Measurements from ENCODE around the gene DGKI. TPM values are rescaled to one million over a fixed set of nuclear protein-coding genes. Genes with fewer than 3 reads are reported as not detected.

Gene DGKI
- total and polyA plus RNA-seq, 4 donors, result 0.03 to 1.5 (median 0.33) TPM

- ATAC-seq (ENCODE audit: insufficient read depth, low FRiP score), result no peak
These were observed 189.9 kb downstream of the DGKI start for GRCh38 chr7:137656850-137657232.

GRCh38 chr7:137656227-137656849 is 190.4 kb downstream of the DGKI start:
- no peak overlapping the region for H3K4me3 ChIP-seq
- H3K9me3 ChIP-seq (ENCODE audit: control insufficient read depth in 4 of 4, insufficient read depth in 3 of 4, low read length in 3 of 4), result no peaks in the 10 kb centered on the region
- no peak overlapping the region for H3K9ac ChIP-seq (ENCODE audit: insufficient read depth in 1 of 2, low read length in 2 of 2)
- peak; percentile 47 for ATAC-seq (ENCODE audit: insufficient read depth, low FRiP score)
- peak; percentile 77 to 81 (median 78) for DNase-seq
- H3K4me1 ChIP-seq (ENCODE audit: control insufficient read depth in 5 of 5, insufficient read depth in 5 of 5, low read length in 5 of 5), result peaks cover 0 to 3% (median 0%) of the 10 kb centered on the region in 5 donors
- H3K27ac ChIP-seq (ENCODE audit: low read depth in 1 of 2, low read length in 1 of 2), result no peak overlapping the region
- H3K36me3 ChIP-seq (ENCODE audit: control insufficient read depth in 4 of 4, insufficient read depth in 4 of 4, low read length in 4 of 4), result no peaks in the 10 kb centered on the region
- 6 to 8% methylated on average over 8 of the region's 8 CpGs for WGBS, 2 donors
- TF ChIP-seq CTCF (IDR thresholded peaks at IDR 0.05; ENCODE audit: control extremely low read depth, extremely low read depth), result peak; percentile 43
- no peaks in the 10 kb centered on the region for H3K27me3 ChIP-seq (ENCODE audit: control insufficient read depth in 3 of 3, insufficient read depth in 3 of 3, low read length in 2 of 3)

More at GRCh38 chr7:137656850-137657232, 189.9 kb downstream of the DGKI start:
- no peak overlapping the region for H3K27ac ChIP-seq (ENCODE audit: low read depth in 1 of 2, low read length in 1 of 2)
- peaks cover 0 to 3% (median 0%) of the 10 kb centered on the region in 5 donors for H3K4me1 ChIP-seq (ENCODE audit: control insufficient read depth in 5 of 5, insufficient read depth in 5 of 5, low read length in 5 of 5)
- DNase-seq, result no peak
- H3K27me3 ChIP-seq (ENCODE audit: control insufficient read depth in 3 of 3, insufficient read depth in 3 of 3, low read length in 2 of 3), result no peaks in the 10 kb centered on the region
- no peak overlapping the region for H3K4me3 ChIP-seq
- H3K9ac ChIP-seq (ENCODE audit: insufficient read depth in 1 of 2, low read length in 2 of 2), result no peak overlapping the region
- TF ChIP-seq CTCF (IDR thresholded peaks at IDR 0.05; ENCODE audit: control extremely low read depth, extremely low read depth), result no peak
- WGBS, 2 donors, result 63 to 78% methylated on average over 3 of the region's 3 CpGs
- H3K9me3 ChIP-seq (ENCODE audit: control insufficient read depth in 4 of 4, insufficient read depth in 3 of 4, low read length in 3 of 4), result no peaks in the 10 kb centered on the region
- no peaks in the 10 kb centered on the region for H3K36me3 ChIP-seq (ENCODE audit: control insufficient read depth in 4 of 4, insufficient read depth in 4 of 4, low read length in 4 of 4)

GRCh38 chr7:137655804-137656203 is 191.0 kb downstream of the DGKI start:
- H3K27ac ChIP-seq (ENCODE audit: low read depth in 1 of 2, low read length in 1 of 2), result no peak overlapping the region
- no peak for ATAC-seq (ENCODE audit: insufficient read depth, low FRiP score)
- DNase-seq, result no peak
- H3K9ac ChIP-seq (ENCODE audit: insufficient read depth in 1 of 2, low read length in 2 of 2), result no peak overlapping the region
- no peaks in the 10 kb centered on the region for H3K9me3 ChIP-seq (ENCODE audit: control insufficient read depth in 4 of 4, insufficient read depth in 3 of 4, low read length in 3 of 4)
- no peak for TF ChIP-seq CTCF (IDR thresholded peaks at IDR 0.05; ENCODE audit: control extremely low read depth, extremely low read depth)
- no peak overlapping the region for H3K4me3 ChIP-seq
- no peaks in the 10 kb centered on the region for H3K27me3 ChIP-seq (ENCODE audit: control insufficient read depth in 3 of 3, insufficient read depth in 3 of 3, low read length in 2 of 3)
- 80 to 81% methylated on average over 6 of the region's 6 CpGs for WGBS, 2 donors
- peaks cover 0 to 3% (median 0%) of the 10 kb centered on the region in 5 donors for H3K4me1 ChIP-seq (ENCODE audit: control insufficient read depth in 5 of 5, insufficient read depth in 5 of 5, low read length in 5 of 5)
- H3K36me3 ChIP-seq (ENCODE audit: control insufficient read depth in 4 of 4, insufficient read depth in 4 of 4, low read length in 4 of 4), result no peaks in the 10 kb centered on the region

- no peaks in the 10 kb centered on the region for H3K36me3 ChIP-seq (ENCODE audit: control insufficient read depth in 4 of 4, insufficient read depth in 4 of 4, low read length in 4 of 4)
- no peak for DNase-seq
- no peak for TF ChIP-seq CTCF (IDR thresholded peaks at IDR 0.05; ENCODE audit: control extremely low read depth, extremely low read depth)
- no peak overlapping the region for H3K4me3 ChIP-seq
- peaks cover 0 to 2% (median 0%) of the 10 kb centered on the region in 3 donors for H3K27me3 ChIP-seq (ENCODE audit: control insufficient read depth in 3 of 3, insufficient read depth in 3 of 3, low read length in 2 of 3)
- H3K9me3 ChIP-seq (ENCODE audit: control insufficient read depth in 4 of 4, insufficient read depth in 3 of 4, low read length in 3 of 4), result no peaks in the 10 kb centered on the region
- ATAC-seq (ENCODE audit: insufficient read depth, low FRiP score), result no peak
- H3K27ac ChIP-seq (ENCODE audit: low read depth in 1 of 2, low read length in 1 of 2), result no peak overlapping the region
- peaks cover 0 to 3% (median 0%) of the 10 kb centered on the region in 5 donors for H3K4me1 ChIP-seq (ENCODE audit: control insufficient read depth in 5 of 5, insufficient read depth in 5 of 5, low read length in 5 of 5)
- WGBS, 2 donors, result 49 to 79% methylated on average over 1 of the region's 1 CpG
- H3K9ac ChIP-seq (ENCODE audit: insufficient read depth in 1 of 2, low read length in 2 of 2), result no peak overlapping the region
These were observed 194.1 kb downstream of the DGKI start for GRCh38 chr7:137652721-137653120.

Data from lung (tissue), 12 donors.